Retina (tissue), 1 donor: Measurements from ENCODE around the gene SGMS1.
"Not testable (repeated sequence)": the region's sequence is repeated elsewhere in the genome, so short reads cannot be mapped to it uniquely, and the experiment has no call there.

Source experiments
- DNase-seq: peaks from one replicate; pipeline ENCODE4 v3.0.0-alpha.2; 2016

Gene SGMS1

GRCh38 chr10:50355693-50356480 lies 267.9 kb downstream of the SGMS1 start:
- not testable (repeated sequence) for DNase-seq

- DNase-seq: no peak
Measured at GRCh38 chr10:50351483-50352146, 272.1 kb downstream of the SGMS1 start.

GRCh38 chr10:50350366-50350765 lies 273.4 kb downstream of the SGMS1 start:
- no peak for DNase-seq

GRCh38 chr10:50349554-50349953 lies 274.2 kb downstream of the SGMS1 start:
- DNase-seq: no peak

- no peak for DNase-seq
Measured at GRCh38 chr10:50347394-50347802, 276.4 kb downstream of the SGMS1 start.

- DNase-seq: no peak
Measured at GRCh38 chr10:50346942-50347341, 276.8 kb downstream of the SGMS1 start.

- no peak for DNase-seq
Measured at GRCh38 chr10:50345545-50345944, 278.2 kb downstream of the SGMS1 start.

- no peak for DNase-seq
Measured at GRCh38 chr10:50343702-50344331, 279.9 kb downstream of the SGMS1 start.

- no peak for DNase-seq
Measured at GRCh38 chr10:50341987-50342386, 281.8 kb downstream of the SGMS1 start.

GRCh38 chr10:50336140-50336539 lies 287.6 kb downstream of the SGMS1 start:
- no peak for DNase-seq

- no peak for DNase-seq
Measured at GRCh38 chr10:50335397-50335796, 288.4 kb downstream of the SGMS1 start.

GRCh38 chr10:50334273-50334672 lies 289.5 kb downstream of the SGMS1 start:
- no peak for DNase-seq

GRCh38 chr10:50333872-50334271 lies 289.9 kb downstream of the SGMS1 start:
- no peak for DNase-seq

- no peak for DNase-seq
Measured at GRCh38 chr10:50332108-50332842, 291.5 kb downstream of the SGMS1 start.

- no peak for DNase-seq
Measured at GRCh38 chr10:50331486-50331885, 292.3 kb downstream of the SGMS1 start.

GRCh38 chr10:50326757-50327701 lies 296.7 kb downstream of the SGMS1 start:
- no peak for DNase-seq

GRCh38 chr10:50326172-50326555 lies 297.6 kb downstream of the SGMS1 start:
- no peak for DNase-seq

GRCh38 chr10:50325449-50326171 lies 298.1 kb downstream of the SGMS1 start:
- DNase-seq: no peak

- no peak for DNase-seq
Measured at GRCh38 chr10:50324680-50325393, 298.9 kb downstream of the SGMS1 start.

- no peak for DNase-seq
Measured at GRCh38 chr10:50324046-50324445, 299.7 kb downstream of the SGMS1 start.

- DNase-seq: no peak
Measured at GRCh38 chr10:50322077-50322476, 301.7 kb downstream of the SGMS1 start.
